ENCODE results near the gene ACSBG1.

The ACSBG1 gene

DNA sequence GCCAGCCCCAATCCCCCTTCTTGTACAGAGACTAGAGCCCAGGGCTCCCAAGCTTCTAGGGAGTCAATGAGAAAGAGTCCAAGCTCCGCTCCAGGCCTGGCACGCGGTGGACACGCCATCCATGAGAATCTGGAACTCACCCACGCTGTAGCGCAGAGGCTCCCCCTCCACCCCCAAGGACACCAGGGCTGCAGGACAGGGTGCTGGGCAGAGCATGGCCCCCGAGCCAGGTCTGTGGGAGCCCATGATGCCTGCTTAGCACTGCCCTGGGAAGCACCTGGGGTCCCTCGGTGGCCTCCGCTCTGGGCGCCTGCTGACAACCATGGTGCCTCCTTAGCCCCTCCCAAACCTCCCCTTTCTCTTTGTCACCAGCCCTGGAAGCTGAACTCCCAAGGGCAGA, 28.5 kb downstream of the ACSBG1 start:
- TF ChIP-seq, protein P1, sequence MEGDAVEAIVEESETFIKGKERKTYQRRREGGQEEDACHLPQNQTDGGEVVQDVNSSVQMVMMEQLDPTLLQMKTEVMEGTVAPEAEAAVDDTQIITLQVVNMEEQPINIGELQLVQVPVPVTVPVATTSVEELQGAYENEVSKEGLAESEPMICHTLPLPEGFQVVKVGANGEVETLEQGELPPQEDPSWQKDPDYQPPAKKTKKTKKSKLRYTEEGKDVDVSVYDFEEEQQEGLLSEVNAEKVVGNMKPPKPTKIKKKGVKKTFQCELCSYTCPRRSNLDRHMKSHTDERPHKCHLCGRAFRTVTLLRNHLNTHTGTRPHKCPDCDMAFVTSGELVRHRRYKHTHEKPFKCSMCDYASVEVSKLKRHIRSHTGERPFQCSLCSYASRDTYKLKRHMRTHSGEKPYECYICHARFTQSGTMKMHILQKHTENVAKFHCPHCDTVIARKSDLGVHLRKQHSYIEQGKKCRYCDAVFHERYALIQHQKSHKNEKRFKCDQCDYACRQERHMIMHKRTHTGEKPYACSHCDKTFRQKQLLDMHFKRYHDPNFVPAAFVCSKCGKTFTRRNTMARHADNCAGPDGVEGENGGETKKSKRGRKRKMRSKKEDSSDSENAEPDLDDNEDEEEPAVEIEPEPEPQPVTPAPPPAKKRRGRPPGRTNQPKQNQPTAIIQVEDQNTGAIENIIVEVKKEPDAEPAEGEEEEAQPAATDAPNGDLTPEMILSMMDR (IDR thresholded peaks at IDR 0.05; ENCODE audit: control insufficient read depth, insufficient read depth, low read depth, low read length, missing control alignments) = no peak
- H3K4me3 ChIP-seq (ENCODE audit: control insufficient read depth, low read depth, low read length) = no peak overlapping the region
- no peak for DNase-seq (ENCODE audit: low read depth)

DNA sequence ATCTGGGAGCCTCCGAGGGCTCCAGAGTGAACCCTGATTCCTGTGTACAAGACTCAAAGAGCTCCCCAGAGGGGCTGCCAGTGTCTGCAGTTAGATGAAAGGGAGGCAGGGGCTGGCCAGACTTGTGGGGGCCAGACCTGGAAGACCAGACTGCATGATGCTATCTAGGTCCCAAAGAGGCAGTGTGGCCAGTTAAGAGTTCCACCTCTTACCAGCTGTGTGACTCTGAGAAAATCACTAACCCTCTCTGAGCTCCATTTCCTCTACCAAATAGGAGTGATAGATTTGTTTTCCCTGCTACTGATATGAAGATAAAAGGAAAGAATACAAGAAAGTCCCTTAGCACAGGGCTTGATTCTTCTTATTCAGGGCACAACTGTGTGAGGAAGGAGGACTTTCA, 29.0 kb downstream of the ACSBG1 start:
- no peak for DNase-seq (ENCODE audit: low read depth)
- TF ChIP-seq, protein P1 (IDR thresholded peaks at IDR 0.05; ENCODE audit: control insufficient read depth, insufficient read depth, low read depth, low read length, missing control alignments) = no peak
- H3K4me3 ChIP-seq (ENCODE audit: control insufficient read depth, low read depth, low read length) = no peak overlapping the region

DNA sequence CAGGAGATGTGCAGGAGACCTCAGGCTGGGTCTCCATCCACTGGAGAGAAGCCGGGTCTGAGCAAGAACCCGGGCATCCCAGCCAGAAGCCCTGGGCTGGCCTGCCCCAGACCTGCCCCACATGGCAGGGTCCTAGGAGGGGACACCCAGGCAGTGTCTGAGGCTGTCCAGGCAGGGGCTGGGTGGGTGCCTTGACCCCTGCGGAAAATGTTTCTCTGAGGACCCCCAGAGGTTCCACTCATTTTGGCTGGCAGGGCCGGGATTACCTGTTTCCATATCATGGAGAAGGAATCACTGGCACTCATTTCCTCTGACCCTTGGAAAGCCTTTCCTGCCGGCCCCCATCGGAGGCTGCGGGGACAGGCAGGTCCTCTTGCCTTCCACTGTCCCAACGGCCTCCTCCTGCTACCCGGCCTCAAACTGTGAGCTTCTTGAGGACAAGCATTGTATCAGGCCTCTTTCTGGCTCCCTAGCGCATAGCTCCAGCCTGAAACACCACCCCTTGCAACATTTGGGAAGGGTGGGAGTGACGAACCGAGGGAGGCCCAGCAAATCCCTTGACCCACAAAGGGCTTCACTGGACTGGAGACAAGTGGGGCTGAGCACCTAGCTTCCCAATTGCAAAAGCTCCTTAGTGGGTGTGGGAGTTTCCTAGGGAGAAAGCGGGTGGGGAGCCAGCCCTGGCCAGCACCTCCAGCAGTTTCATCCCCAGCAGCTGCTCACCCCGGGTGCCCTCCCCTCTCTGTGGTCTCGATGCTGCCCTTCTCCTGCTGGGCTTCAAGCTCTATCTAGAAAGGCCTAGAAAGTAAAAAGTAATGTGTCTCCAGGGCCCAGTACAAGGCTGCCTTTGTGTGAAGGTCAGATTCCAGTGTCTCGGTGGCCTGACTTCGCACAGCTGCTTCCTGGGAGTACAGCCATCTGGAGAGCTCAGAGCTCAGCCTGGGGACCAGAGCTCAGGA, 29.7 kb downstream of the ACSBG1 start:
- H3K4me3 ChIP-seq (ENCODE audit: control insufficient read depth, low read depth, low read length) = no peak overlapping the region
- TF ChIP-seq, protein P1 (IDR thresholded peaks at IDR 0.05; ENCODE audit: control insufficient read depth, insufficient read depth, low read depth, low read length, missing control alignments) = no peak
- no peak for DNase-seq (ENCODE audit: low read depth)

DNA sequence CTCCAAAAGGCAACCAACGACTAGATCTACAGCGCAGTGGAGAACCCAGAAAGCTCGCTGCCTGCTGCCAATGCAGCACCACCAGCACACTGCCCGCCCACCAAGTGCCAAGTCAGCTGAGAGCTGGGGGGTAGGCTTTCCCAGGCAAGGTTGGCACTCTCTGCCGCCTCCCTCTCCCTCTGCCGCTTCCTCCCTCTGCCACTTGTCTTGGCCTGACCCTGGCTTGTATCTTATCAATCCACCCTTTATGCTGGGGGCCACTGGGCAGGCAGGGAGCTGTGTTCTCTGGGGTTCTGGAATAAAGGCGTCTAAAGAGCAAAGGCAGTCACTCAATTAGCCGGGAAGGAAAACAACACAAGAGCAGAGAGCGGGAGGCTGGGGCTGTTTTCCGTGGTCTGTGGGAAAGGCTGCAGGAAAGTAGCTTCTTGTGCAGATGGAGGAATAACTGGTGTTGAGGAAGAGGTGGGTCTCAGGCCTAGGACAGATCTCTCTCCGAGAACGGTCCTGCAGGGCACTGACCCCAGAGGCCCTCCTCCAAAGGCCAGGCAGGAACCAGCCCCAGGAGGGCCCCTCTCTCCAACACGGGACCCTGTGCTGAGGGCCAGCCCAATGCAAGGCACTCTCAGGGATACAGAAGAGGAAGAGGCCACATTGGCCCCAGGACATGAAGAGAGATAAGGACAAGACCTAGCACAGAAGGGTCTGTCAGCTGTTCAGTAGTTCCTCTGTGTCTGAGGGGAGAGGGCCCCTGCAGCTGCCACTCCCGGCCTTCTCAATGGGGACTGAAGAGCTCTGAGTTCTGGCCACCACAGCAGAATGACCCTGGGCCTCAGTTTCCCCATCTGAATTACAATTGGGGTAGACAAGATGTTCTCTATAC, 30.8 kb downstream of the ACSBG1 start:
- no peak overlapping the region for H3K4me3 ChIP-seq (ENCODE audit: control insufficient read depth, low read depth, low read length)
- no peak for DNase-seq (ENCODE audit: low read depth)
- TF ChIP-seq, protein P1 (IDR thresholded peaks at IDR 0.05; ENCODE audit: control insufficient read depth, insufficient read depth, low read depth, low read length, missing control alignments) = no peak

DNA sequence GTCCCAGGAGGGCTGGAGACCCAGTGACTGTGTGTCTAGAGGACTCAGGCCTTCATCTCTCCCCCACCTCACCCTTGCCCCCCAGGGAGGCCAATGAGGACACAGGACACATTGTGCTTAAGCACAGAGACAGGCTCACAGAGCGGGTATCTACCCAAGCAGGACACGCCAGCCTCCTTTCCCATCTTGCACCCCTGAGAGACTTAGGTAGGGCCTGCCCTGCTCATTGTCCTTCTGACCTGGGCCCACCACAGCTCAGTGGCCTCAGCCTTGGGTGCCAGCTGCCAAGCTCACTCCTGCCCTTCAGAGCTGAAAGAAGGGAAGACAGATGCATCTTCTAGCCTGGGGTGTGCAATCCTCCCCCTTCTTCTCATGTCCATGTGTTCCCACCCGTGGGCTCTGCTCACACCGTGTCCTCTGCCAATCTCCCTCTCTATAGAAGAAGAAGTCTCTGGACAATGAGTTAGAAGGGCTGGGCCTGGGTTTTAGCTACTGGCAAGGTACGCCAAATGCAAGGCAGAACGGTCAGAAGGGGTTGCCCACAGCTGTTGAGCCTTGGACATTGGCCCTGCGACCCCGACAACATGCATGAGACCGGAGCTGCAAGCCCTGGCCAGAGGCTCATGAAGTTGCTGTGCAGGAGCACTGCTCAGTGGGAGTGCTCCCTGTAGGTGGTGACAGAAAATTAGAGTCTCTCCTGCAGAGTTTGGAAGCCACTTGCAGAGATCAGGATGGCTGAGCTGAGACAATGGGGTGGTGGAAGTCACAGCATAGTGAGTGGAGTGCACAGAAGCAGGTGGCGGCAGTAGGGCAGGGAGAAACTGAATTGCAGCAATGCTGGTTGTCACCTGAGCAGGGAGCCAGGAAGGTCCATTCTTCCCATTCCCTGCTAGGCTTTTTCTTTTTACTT, 32.8 kb downstream of the ACSBG1 start:
- DNase-seq (ENCODE audit: low read depth) = no peak
- TF ChIP-seq, protein P1 (IDR thresholded peaks at IDR 0.05; ENCODE audit: control insufficient read depth, insufficient read depth, low read depth, low read length, missing control alignments) = no peak
- no peak overlapping the region for H3K4me3 ChIP-seq (ENCODE audit: control insufficient read depth, low read depth, low read length)

Measured in AG09309 (cell line).